ENCODE data around the gene TEX52. TPM values are rescaled to one million over a fixed set of nuclear protein-coding genes. Genes with fewer than 3 reads are reported as not detected.

Gene TEX52
- total and polyA plus RNA-seq, 2 of the 13 experiments (the other 11 are each of a cell fraction or from before 2014, with no cell fraction given) = 0.05 TPM; not detected in 1

GRCh38 chr12:2854669-2855453, 2.0 kb downstream of the TEX52 start:
- CTCF ChIA-PET (ENCODE audit: low intra/inter-chr PET ratio, low total read pairs) = no interaction called here
- TF ChIP-seq JUND (CRISPR knock-in tag; IDR thresholded peaks at IDR 0.05) (no peak), ZBTB7B (CRISPR knock-in tag; IDR thresholded peaks at IDR 0.05) (no peak)
- TF ChIP-seq, protein P1, sequence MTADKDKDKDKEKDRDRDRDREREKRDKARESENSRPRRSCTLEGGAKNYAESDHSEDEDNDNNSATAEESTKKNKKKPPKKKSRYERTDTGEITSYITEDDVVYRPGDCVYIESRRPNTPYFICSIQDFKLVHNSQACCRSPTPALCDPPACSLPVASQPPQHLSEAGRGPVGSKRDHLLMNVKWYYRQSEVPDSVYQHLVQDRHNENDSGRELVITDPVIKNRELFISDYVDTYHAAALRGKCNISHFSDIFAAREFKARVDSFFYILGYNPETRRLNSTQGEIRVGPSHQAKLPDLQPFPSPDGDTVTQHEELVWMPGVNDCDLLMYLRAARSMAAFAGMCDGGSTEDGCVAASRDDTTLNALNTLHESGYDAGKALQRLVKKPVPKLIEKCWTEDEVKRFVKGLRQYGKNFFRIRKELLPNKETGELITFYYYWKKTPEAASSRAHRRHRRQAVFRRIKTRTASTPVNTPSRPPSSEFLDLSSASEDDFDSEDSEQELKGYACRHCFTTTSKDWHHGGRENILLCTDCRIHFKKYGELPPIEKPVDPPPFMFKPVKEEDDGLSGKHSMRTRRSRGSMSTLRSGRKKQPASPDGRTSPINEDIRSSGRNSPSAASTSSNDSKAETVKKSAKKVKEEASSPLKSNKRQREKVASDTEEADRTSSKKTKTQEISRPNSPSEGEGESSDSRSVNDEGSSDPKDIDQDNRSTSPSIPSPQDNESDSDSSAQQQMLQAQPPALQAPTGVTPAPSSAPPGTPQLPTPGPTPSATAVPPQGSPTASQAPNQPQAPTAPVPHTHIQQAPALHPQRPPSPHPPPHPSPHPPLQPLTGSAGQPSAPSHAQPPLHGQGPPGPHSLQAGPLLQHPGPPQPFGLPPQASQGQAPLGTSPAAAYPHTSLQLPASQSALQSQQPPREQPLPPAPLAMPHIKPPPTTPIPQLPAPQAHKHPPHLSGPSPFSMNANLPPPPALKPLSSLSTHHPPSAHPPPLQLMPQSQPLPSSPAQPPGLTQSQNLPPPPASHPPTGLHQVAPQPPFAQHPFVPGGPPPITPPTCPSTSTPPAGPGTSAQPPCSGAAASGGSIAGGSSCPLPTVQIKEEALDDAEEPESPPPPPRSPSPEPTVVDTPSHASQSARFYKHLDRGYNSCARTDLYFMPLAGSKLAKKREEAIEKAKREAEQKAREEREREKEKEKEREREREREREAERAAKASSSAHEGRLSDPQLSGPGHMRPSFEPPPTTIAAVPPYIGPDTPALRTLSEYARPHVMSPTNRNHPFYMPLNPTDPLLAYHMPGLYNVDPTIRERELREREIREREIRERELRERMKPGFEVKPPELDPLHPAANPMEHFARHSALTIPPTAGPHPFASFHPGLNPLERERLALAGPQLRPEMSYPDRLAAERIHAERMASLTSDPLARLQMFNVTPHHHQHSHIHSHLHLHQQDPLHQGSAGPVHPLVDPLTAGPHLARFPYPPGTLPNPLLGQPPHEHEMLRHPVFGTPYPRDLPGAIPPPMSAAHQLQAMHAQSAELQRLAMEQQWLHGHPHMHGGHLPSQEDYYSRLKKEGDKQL (CRISPR knock-in tag; IDR thresholded peaks at IDR 0.05; ENCODE audit: low read depth) = no peak
- TF ChIP-seq, protein P2, sequence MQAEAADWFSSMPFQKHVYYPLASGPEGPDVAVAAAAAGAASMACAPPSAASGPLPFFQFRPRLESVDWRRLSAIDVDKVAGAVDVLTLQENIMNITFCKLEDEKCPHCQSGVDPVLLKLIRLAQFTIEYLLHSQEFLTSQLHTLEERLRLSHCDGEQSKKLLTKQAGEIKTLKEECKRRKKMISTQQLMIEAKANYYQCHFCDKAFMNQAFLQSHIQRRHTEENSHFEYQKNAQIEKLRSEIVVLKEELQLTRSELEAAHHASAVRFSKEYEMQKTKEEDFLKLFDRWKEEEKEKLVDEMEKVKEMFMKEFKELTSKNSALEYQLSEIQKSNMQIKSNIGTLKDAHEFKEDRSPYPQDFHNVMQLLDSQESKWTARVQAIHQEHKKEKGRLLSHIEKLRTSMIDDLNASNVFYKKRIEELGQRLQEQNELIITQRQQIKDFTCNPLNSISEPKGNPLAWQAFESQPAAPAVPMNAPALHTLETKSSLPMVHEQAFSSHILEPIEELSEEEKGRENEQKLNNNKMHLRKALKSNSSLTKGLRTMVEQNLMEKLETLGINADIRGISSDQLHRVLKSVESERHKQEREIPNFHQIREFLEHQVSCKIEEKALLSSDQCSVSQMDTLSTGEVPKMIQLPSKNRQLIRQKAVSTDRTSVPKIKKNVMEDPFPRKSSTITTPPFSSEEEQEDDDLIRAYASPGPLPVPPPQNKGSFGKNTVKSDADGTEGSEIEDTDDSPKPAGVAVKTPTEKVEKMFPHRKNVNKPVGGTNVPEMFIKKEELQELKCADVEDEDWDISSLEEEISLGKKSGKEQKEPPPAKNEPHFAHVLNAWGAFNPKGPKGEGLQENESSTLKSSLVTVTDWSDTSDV (CRISPR knock-in tag; IDR thresholded peaks at IDR 0.05) = no peak
- peaks cover 4 to 23% of the 10 kb centered on the region in 2 experiments for H3K36me3 ChIP-seq (replicated peaks in 1 of 2; ENCODE audit: control insufficient read depth in 1 of 2, insufficient read depth in 2 of 2, low read length in 2 of 2)
- no peak overlapping the region for H3K4me3 ChIP-seq (replicated peaks in 1 of 3; ENCODE audit: insufficient read depth in 1 of 3, low read depth in 2 of 3, low read length in 3 of 3)
- ATAC-seq = no peak
- no peak for FAIRE-seq
- peaks cover 19% of the 10 kb centered on the region for H3K4me1 ChIP-seq (ENCODE audit: insufficient read depth, low read length)
- in situ Hi-C loops (cut with HindIII; ENCODE audit: extremely low pct_ligation_motif_present, low pct_unique_long_range_greater_than_20kb) (no loop called here), intact Hi-C loops (cut with micrococcal nuclease; ENCODE audit: unreplicated experiment) (no loop called here)
- no peaks in the 10 kb centered on the region for H3K79me2 ChIP-seq (ENCODE audit: insufficient read depth, low read length)
- no peak for DNase-seq (ENCODE audit: low spot score)
- no peak overlapping the region for H3K27ac ChIP-seq (ENCODE audit: extremely low read length, insufficient read depth, low read length)
- H4K20me1 ChIP-seq (ENCODE audit: insufficient read depth, low read length) = no peaks in the 10 kb centered on the region
- no peaks in the 10 kb centered on the region for H3K27me3 ChIP-seq (ENCODE audit: control insufficient read depth in 1 of 2, insufficient read depth in 2 of 2, low read length in 2 of 2)
- H2AFZ ChIP-seq (ENCODE audit: low read length) = no peak overlapping the region
- POLR2A ChIA-PET = no interaction called here
- BruUV-seq (replicated peaks) = no TSS peak
- no peak overlapping the region for H3K9ac ChIP-seq (ENCODE audit: insufficient read depth, low read depth, low read length)
- WGBS (ENCODE audit: low lambda C conversion rate) = 94% methylated on average over 25 of the region's 25 CpGs
- H3K4me2 ChIP-seq (ENCODE audit: low read depth, low read length) = no peak overlapping the region
- H3K9me3 ChIP-seq (ENCODE audit: low read length) = no peaks in the 10 kb centered on the region

Measured in HepG2 (cell line).